ENCODE measurements around the gene PIP4K2B.

GRCh38 chr17:38729886-38730525 is 69.3 kb downstream of the PIP4K2B start, which contains the start of gene CISD3:
- TF ChIP-seq CTCF (IDR thresholded peaks at IDR 0.05) (peak; percentile 71 to 99 (median 96)), EP300 (IDR thresholded peaks at IDR 0.05) (no peak), POLR2A (IDR thresholded peaks at IDR 0.05) (peak in 1 of 2 donors; percentile 36)

Measured in tibial nerve (tissue), 4 donors.